Head of caudate nucleus (tissue), 42 donors: ENCODE measurements around the gene FN3KRP.
A peak's percentile ranks its signal among the peaks of the same experiment; 100 is the strongest.

Experiments used
- DNase-seq, 42 donors: peaks; one replicate each; pipeline versions ENCODE4 v3.0.0 to v3.0.0-alpha.2; 2020 to 2021; ENCODE audit warnings: mixed read lengths in 7 of 42
- intact Hi-C: fragments of 100-400 bp; cut with DNase I; formaldehyde crosslinking; loops from one replicate; pipeline ENCODE4 v1.15.0; 2022

Gene FN3KRP

DNA sequence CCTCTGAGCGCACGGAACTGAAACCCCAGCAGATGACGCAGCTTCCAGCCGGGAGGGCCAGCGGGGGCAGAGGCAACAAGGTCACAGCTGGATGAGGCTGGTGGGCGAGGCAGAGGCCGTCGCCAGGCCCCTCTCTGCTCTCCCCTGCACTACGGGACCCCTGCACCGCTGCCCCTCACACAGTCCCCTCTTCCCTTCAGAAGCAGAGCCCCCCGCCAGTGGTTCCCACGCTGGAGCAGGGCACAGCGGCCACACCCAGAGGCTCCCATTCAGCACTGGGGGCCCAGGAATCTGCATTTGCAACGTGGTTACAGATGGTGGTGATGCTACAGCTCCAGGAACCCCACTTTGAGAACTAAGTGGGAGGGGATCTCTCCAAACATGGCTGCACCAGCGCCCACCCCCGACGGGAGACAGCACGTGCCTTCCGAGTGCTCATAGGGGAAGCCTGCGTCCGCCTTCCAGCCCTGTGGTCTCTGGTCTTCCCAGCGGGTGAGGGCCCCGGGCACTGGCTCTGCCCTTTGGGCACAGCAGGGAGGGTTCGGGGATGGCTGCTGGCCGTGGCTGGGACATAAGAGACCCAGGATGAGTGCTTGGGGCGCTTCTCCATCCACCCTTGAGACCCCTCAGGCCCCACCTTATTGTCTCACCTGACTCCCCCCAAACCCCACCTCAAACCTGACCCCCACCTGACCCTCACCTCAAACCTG lies 13.3 kb upstream of the FN3KRP start:
- no peak for DNase-seq
- intact Hi-C loops, result no loop called here

DNA sequence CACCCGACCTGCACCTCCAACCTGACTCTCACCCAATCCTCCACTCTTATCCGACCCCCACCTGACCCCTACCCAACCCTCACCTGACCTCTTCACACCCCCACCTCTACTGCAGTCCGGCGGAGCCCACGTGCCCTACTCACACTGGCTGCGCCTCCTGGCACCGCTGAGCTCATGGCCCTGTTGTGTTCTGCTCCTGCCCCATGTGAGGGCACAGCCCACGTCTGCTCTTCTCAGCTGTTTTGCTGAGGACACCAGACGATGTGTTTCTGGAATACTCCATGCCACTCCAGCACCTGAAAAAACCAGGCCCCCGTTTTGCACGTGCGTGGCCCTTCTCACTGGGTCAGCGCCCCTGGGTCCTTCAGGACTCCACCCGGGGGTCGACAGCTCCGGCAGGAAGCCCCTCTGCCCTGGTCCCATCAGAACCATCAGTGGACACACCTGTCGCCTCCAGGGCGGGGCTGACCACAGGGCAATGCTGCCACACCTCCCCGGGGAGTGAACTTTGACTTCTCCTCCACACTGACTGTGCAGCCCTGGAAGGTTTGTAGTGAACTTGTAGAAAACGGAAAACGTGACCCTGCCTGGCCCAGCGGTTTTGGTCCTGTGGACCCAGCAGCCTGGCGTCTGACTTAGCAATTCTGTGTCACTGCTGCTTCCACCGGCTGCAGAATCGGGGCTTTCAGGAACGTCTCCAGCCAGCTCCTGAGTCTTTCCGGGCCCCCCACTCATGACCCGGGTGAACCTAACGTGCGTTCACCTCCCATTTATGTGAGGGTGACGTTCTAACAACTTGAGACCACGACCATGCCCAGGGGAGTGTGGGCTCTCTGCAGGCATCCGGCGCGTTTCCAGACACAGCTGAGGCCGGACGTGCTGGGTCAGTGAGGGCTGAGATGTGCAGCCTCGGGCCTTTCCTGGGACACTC lies 12.3 kb upstream of the FN3KRP start:
- intact Hi-C loops, result no loop called here
- DNase-seq, result no peak

DNA sequence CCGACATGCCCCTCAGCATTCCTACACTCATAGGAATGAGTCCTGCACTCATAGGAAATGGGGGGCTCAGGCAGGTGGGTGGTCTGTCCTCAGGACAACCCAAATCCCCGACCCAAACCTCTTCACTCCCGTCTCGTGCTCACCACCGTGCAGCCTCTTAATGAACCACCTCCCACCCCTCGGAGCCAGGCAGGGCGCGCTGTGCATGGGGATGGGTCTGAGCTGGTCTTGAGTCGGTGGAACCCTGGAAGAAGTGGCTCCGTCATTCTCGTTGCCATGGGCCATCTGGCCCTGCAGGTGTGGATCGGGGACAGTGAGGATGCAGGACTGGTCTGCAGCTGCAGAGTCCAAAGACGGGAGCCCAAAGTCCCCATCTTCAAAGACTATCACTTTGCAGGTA lies 11.6 kb upstream of the FN3KRP start:
- DNase-seq, result no peak
- intact Hi-C loops, result no loop called here

- intact Hi-C loops, result no loop called here
- no peak for DNase-seq
These were observed 10.8 kb upstream of the FN3KRP start for GRCh38 chr17:82705756-82706155.

DNA sequence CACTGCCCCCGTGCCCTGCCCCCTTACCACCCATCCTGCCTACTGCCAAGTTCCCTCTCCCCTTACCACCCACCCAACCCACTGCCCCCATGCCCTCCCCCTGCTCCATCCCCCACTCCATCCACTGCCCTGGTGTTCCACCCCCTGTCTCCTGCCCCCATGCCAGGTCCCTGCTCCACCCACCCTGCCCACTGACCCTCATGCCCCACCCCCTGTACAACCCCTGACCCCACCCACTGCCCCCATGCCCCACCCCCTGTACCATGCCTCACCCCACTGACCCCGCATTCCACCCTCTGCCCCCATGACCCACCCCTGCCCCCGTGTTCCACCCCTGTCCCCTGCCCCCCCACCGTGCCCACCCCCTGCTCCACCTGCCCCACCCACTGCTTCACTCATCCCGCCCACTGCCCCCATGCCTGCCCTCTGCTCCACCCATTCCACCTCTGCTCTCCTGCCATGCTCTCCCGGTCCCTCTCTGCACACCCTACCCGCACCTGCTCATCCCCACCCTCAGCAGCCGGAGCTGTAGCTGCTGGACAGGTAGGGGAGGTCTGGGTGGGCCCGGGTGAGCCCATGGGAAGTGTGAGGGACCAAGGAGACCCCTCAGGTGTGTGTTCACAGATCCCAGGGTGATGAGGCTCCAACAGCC lies 7.4 kb upstream of the FN3KRP start:
- no peak for DNase-seq
- intact Hi-C loops, result no loop called here

DNA sequence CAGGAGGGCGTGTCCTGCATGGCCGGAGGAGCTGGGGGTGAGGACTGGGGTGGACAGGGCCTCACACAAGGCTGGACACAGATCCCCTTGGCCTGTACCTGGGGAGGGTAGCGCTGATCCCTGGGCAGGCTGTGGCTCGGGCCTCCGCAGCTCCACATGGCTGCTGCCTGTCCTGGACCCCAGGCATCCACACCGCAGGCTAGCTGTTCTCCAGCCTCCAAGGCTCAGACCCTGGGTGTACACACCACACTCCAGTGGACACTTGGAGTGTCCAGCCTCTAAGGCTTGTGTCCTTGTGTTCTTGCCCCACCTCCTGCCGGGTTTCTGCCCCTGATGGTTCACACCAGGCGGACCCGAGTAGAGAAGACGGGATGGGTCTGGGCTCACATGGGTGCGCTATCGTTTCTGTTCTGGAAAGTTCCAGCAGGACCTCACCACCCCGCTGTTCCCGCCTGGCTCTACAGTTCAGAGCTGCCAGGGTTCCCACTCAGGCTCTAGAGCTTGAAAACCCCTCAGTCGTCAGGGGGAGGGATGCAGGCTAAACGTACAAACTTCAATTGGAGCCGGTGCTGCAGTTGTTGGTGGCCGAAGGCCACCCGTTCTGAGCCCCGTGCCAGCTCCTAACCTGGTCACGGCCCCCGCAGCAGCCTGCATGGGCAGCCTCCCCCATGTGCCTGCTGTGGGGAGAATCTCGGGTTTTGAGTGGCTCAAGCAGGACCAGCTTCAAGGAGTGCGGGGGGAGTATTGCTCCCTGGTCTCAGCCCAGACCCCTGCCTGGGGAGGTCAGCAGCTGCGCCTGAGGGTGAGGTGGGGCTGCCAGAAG lies 6.6 kb upstream of the FN3KRP start:
- DNase-seq, result no peak

GRCh38 chr17:82710499-82711232 lies 5.8 kb upstream of the FN3KRP start:
- intact Hi-C loops, result loop anchor here (10.0 kb wide), 1 partner anchor 54 kb away; no protein-coding TSS in a partner anchor

More for the DNA sequence above, 6.6 kb upstream of the FN3KRP start:
- intact Hi-C loops, result loop anchor here (10.0 kb wide), 1 partner anchor 55 kb away; no protein-coding TSS in a partner anchor

GRCh38 chr17:82713071-82713723 lies 3.3 kb upstream of the FN3KRP start:
- peak in 2 of 42 donors; percentile 40 to 46 for DNase-seq
- intact Hi-C loops, result loop anchor here (10.0 kb wide), 1 partner anchor 52 kb away; no protein-coding TSS in a partner anchor

More at GRCh38 chr17:82710499-82711232, 5.8 kb upstream of the FN3KRP start:
- no peak for DNase-seq

GRCh38 chr17:82718986-82719685 lies 2.6 kb downstream of the FN3KRP start:
- intact Hi-C loops, result loop anchor here (10.0 kb wide), 1 partner anchor 46 kb away; no protein-coding TSS in a partner anchor
- DNase-seq, result no peak

GRCh38 chr17:82720204-82720603 lies 3.7 kb downstream of the FN3KRP start:
- no peak for DNase-seq
- intact Hi-C loops, result no loop called here

DNA sequence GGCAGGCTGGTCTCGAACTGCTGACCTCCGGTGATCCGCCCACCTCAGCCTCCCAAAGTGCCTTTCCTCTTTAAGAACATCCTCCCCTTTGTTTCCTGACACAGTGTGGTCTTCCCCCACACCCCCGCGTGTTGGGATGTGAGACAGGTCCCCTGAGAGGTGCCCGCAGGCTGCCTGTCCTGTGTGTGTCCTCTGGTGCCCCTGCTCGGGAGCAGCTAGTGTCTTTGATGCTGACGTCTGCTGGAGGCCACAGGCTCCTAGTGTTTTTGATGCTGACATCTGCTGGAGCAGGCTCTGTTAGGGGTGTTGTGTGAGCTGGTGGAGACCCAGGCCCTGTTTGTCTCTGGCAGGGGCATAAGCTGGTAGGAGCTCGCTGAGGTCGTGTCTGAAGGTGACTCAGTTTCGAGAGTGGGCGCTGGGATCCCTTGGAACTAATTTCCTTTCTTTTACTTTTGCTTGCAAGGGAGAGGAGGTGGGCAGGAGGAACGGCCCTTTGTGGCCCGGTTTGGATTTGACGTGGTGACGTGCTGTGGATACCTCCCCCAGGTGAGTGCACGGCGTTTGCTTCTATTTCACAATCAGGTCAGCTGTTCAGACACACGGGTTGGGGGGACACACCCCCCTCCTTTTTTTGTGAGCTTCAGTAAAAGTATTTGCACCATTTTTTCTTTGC lies 6.0 kb downstream of the FN3KRP start:
- DNase-seq, result no peak
- intact Hi-C loops, result no loop called here

DNA sequence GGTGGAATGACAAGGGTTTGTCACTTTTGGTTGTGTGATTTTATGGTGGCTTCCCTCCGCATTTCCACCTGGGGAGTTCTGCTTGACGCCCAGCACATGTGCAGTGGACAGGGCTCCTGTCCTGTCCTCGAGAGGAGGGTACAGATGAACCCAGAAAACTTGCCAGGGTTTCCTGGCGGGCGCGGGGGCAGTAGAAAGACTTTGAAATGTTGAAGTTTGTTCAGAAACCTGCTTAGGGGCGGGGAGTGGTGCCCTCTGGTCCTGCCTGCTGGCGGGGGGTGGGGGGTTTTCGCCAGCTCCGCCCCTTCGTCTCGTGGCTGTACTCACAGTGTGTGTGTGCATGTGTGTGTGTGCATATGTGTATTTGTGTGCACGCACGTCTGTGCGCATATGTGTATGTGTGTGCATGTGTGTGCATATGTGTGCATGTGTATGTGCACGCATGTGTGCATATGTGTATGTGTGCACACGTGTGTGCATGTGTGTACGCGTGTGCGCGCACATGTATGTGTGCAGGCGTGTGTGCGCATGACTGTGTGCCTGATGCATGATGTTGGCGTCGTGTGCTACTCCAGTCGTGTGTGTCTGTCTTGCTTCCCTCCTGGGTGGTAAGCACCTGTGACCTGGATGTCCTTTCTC lies 6.8 kb downstream of the FN3KRP start:
- no peak for DNase-seq
- intact Hi-C loops, result no loop called here

DNA sequence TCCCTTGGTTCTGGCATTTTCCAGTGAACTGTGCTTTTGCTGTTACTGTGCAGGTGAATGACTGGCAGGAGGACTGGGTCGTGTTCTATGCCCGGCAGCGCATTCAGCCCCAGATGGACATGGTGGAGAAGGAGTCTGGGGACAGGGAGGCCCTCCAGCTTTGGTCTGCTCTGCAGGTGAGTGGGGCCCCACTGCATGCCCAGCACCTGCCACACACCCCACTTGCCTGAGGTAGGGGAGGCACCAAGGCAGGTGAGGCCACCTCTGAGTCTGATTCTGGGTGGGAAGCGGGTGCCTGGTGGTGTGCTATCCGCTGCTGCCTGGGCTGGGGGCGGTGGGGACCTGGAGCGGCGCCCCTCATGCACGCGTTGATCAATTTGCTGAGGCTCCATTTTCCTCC lies 9.9 kb downstream of the FN3KRP start:
- no peak for DNase-seq
- intact Hi-C loops, result no loop called here

- intact Hi-C loops, result no loop called here
- no peak for DNase-seq
These were observed 13.2 kb downstream of the FN3KRP start for GRCh38 chr17:82729479-82730260.

GRCh38 chr17:82732118-82732743 lies 15.7 kb downstream of the FN3KRP start:
- no peak for DNase-seq
- intact Hi-C loops, result no loop called here
